Activated T-cell treated with anti-CD3 and anti-CD28 coated beads, Interleukin-2, amount 50 U/mL, for 48 hours (primary cell): Measurements from ENCODE around the gene NFKBIB.
"Not testable (repeated sequence)": the region's sequence is repeated elsewhere in the genome, so short reads cannot be mapped to it uniquely, and the experiment has no call there.

Source experiments
- DNase-seq, 2 experiments: peaks; one replicate each; pipeline ENCODE4 v3.0.0-alpha.2; 2020

Gene NFKBIB

GRCh38 chr19:38929929-38930775 is 30.4 kb downstream of the NFKBIB start, which contains the start of gene SARS2:
SARS2 (minus strand) TSS chr19:38930763; CDS start chr19:38930736, 27 bp downstream.
- DNase-seq = peak; percentile 95 to 97

DNA sequence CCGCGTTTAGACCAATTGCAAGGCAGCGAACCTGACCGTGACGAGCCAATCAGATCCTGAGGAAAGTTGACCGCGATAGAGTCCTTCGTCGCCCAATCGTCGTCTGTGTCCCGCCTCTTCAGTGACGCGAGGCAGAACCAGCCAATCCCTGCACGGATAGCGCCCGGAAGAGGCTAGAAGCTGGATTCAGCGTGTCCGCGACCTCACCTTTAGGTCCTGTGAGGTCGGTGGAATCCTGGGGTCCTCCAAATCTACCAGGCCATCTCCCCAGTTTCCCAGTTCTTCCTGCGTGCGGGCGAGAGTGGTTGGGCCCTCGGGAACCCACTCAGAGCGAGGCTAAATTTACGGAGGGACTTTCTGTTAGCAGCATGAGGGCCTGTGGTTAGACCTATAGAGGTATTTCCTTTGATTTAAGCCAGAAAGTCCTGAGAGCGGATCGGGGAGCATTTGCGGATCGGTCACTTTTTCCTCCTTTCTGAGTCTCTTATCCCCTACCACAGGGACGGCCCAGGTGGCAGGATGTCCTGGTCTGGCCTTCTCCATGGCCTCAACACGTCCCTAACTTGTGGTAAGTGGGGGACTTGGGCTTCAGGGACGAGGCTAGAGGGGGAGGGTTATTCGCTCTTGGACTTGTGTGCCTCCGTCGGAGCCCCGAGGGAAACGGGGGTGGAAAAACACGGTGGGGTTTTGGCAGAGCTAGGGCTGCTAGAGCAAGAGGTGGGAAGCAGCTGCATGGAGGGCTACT is 31.2 kb downstream of the NFKBIB start, which contains the start of gene MRPS12:
Gene MRPS12 (plus strand): TSS at position 169 of the 745 bp plus-strand sequence. CDS start 351 bp downstream, at position 520.
- DNase-seq = peak in 1 of 2 experiments; percentile 98

GRCh38 chr19:38931521-38931793 is 31.7 kb downstream of the NFKBIB start:
- DNase-seq = no peak

DNA sequence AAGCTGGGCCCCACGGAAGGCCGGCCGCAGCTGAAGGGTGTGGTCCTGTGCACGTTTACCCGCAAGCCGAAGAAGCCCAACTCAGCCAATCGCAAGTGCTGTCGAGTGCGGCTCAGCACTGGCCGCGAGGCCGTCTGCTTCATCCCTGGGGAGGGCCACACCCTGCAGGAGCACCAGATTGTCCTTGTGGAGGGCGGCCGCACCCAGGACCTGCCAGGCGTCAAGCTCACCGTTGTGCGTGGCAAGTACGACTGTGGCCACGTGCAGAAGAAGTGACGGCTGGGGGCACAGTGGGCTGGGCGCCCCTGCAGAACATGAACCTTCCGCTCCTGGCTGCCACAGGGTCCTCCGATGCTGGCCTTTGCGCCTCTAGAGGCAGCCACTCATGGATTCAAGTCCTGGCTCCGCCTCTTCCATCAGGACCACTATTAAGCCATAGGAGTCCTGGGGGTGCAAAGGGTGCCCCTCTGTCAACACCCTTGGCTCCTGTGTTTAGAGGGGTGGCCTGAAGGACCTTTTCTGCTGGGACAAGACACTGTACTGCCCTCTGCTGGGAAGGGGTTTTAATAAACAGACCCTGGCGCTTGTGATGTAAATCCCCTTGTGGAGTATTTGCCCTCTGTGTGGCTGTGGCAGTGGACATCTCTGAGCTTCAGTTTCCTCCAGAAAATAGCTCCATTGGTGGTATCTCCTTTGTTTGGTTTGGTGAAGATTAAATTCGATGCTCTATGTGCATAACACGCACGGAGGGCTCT is 32.8 kb downstream of the NFKBIB start:
- peak; percentile 44 to 59 for DNase-seq

- DNase-seq = no peak
These were observed 33.8 kb downstream of the NFKBIB start for GRCh38 chr19:38933544-38933943.

DNA sequence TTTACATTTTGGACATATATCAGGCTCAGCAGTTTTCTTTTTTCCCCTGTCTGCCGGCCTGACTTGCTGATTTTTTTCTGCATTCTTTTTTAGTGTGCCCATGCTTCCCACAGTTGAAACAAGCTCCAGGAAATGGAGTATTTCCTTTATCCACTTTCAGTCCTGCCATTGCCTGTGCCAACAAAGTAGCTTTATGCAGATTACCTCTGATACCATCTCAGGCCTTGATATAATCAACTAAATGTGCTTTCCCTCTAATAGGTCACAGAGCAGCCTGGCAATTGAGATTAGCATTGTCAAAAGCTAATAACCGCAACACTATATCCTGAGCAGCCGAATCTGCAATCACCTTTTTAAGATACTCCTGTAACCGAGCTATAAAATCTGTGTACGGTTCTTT is 40.2 kb downstream of the NFKBIB start:
- no peak for DNase-seq

GRCh38 chr19:38941466-38941865 is 41.7 kb downstream of the NFKBIB start:
- not testable (repeated sequence) for DNase-seq

- DNase-seq = no peak
These were observed 42.2 kb downstream of the NFKBIB start for GRCh38 chr19:38941979-38942378.

- no peak for DNase-seq
These were observed 42.9 kb downstream of the NFKBIB start for GRCh38 chr19:38942471-38943181.

- DNase-seq = peak in 1 of 2 experiments; percentile 37
These were observed 45.3 kb downstream of the NFKBIB start for GRCh38 chr19:38944981-38945506.

DNA sequence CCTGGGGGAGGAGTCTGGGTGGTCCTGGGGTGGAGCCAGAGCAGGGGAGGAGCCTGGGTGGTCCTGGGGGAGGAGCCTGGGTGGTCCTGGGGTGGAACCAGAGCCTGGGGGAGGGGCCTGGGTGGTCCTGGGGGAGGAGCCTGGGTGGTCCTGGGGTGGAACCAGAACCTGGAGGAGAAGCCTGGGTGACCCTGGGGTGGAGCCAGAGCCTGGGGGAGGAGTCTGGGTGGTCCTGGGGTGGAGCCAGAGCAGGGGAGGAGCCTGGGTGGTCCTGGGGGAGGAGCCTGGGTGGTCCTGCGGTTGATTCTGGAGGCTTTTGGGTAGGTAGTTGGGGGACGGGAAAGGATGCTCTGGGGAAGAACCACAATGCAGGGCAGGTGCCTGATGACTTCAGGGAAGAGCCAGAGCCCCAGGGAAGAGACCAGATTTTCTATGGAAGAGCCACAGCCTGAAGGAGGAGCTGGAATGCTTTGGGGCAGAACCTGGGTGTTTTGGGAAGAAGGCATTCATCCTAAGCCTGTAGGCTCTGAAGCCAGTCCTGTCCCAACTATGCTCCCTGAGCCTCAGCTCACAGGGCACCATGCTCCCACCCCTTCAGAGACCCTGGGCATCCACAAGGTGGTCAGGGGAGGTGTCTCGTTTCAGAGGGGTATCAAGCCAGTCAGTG is 45.9 kb downstream of the NFKBIB start:
- peak in 1 of 2 experiments; percentile 37 for DNase-seq

GRCh38 chr19:38946229-38947010 is 46.7 kb downstream of the NFKBIB start:
- DNase-seq = no peak

- DNase-seq = peak; percentile 88 to 91
These were observed 50.0 kb downstream of the NFKBIB start for GRCh38 chr19:38949580-38950367.

DNA sequence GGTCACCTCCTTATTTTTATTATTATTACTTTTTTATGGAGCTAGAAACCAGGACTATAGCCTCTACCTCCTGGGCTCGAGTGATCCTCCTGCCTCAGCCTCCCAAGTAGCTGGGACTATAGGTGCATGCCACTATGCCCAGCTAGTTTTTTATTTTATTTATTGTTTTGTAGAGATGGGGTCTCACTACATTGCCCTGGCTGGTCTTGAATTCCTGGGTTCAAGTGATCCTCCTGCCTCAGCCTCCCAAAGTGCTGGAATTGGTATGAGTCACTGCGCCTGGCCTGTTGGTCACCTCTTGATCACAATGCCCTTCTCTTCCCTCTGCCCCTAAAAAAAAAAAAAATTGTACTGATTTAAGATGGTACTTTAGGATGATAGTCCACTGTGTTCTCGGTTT is 51.4 kb downstream of the NFKBIB start:
- no peak for DNase-seq

GRCh38 chr19:38952395-38953165 is 52.8 kb downstream of the NFKBIB start:
- no peak for DNase-seq

DNA sequence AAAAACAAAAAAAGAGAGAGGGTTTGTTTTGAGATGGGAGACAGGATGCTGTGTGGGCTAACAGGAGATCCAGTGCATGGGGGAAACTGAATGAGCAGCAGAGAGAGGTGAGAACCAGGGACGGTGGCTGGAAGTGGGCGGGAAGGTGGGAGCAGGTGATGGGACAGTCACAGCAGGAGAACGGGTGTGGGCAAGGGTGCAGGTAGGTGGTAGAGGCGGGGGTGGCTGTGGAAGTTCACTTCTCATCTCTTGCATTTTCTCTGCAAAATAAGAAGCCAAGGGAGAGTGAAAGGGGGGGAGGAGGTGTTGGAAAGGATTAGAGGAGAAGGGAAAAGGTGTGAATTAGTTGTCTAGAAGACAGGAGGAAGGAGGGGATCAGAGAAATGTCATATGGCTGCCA is 53.9 kb downstream of the NFKBIB start:
- DNase-seq = no peak

GRCh38 chr19:38956264-38956663 is 56.5 kb downstream of the NFKBIB start:
- DNase-seq = no peak

DNA sequence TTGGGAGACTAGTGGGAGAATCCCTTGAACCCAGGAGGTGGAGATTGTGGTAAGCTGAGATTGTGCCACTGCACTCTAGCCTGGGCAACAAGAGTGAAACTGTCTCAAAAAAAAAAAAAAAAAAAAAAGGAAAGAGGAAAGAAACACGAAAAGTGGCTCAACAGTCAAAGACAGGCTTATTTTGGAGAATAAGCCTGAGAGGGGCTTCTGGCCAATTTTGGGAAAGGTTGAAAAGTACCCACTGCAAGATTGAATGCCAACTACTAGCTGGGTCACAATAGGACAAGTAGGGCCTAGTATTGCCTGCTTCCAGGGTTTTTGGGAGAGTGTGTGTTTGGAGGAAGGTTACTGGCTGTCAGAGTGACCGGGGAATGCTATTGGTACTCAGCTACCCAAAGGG is 58.5 kb downstream of the NFKBIB start:
- no peak for DNase-seq
